Activated CD4-positive, alpha-beta T cell treated with anti-CD3 and anti-CD28 coated beads, Interleukin-2, amount 50 U/mL, for 24 hours (primary cell): ENCODE results near the gene RHOBTB1.
"Not testable (repeated sequence)": the region's sequence is repeated elsewhere in the genome, so short reads cannot be mapped to it uniquely, and the experiment has no call there.

Experiments
- DNase-seq, 2 donors: peaks; one replicate each; pipeline ENCODE4 v3.0.0-alpha.2; 2020; ENCODE audit warnings: low read depth in 1 of 2, low spot score in 1 of 2

Gene RHOBTB1

DNA sequence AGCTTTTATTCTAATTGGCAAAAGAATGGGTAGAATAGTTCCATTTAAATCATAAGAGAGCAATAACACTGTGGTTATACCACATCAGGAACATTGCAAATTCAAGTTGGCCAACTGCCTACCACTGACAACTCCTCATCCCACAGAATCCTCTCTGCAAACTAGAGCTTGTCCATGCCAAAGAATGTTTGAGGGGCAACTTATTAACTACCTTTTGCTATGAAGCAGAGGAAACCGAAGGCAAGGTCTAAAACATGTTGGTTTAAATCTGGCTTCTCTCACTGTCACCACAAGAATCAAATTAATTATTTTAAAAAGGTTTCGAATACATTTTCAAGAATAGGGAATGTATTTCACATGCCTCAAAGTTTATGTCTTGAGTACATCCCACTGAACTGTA lies 36.0 kb downstream of the RHOBTB1 start:
- no peak for DNase-seq

DNA sequence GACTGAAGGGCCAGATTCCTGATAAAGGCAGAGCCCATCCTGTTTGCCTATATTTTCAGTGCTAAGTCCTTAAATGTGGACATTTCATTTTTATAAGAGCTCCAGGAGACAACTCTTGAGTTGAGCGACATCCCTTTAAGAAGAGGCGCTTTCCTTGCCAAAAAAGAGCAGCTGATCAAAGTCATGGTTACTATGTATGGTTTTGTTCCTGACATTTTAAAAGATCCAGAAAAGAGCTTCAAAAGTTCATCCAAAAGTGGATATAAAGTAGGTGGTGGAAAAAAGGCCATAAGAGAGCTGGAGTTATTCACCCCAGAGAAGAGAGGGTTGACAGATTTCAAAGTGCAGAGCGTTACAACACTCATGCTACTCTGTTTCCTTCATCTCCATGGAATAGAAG lies 36.7 kb downstream of the RHOBTB1 start:
- no peak for DNase-seq

DNA sequence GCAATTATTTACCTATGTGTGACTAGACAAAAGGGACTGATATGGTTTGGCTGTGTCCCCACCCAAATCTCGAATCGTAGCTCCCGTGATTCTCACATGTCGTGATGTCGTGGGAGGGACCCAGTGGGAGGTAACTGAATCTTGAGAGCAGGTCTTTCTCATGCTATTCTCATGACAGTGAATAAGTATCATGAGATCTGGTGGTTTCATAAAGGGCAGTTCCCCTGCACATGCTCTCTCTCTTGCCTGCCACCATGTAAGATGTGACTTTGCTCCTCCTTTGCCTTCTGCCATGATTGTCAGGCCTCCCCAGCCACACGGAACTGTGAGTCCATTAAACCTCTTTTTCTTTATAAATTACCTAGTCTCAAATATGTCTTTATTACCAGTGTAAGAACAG lies 37.2 kb downstream of the RHOBTB1 start:
- not testable (repeated sequence) for DNase-seq

DNA sequence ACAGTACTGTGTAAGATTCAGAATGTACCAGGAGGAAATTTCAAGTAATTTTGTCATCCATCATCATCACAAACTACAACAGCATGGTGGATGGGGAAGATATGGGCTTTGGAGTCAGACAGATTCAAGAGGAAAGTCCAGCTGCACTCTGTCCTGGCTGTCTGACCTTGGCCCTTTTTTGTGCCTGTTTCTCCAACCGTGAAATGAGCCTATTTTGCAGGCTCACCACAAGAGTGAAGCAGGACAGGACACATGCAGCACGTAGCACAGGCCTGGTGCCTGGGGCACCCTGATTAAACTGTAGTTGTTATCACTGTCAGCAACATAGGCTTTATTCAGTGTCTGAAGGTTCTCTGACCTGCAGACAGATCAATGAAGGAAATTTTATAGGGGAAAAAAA lies 37.6 kb downstream of the RHOBTB1 start:
- no peak for DNase-seq

DNA sequence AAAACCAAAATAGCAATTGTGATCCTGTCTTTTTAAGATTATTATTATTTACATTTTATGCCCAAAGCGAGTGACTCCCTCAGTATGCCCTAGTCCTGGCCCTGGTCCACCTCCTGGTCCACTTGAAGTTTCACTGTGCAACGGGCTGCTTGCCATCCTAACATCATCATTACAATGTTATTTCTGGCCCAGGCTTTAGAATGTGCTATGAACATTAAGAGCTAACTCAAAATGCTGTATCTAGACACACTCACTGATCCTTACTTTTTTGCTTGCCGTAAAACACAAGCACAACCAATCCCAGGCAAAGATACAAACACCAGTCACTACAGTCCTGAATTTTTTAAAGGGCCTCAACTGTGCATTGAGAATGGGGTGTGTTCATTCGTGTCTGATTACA lies 38.4 kb downstream of the RHOBTB1 start:
- no peak for DNase-seq

DNA sequence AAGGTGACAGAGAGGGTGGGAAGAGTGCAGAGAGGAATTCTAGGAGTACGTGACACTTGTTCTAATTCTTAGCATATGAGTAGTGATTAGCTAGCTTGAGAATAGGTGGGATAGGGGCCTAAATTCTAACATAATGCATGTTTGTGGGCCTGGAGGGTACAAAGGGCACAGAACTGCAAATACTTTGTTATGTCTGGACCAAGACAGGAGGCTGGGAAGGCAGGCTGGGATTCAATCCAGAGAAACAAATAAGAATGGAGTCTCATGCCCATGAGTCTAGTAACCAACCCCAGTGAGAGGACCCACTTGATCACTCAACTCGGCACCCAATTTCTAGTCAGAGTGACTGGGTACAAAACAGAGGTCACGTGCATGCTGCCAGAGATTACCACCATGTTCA lies 40.9 kb downstream of the RHOBTB1 start:
- no peak for DNase-seq

DNA sequence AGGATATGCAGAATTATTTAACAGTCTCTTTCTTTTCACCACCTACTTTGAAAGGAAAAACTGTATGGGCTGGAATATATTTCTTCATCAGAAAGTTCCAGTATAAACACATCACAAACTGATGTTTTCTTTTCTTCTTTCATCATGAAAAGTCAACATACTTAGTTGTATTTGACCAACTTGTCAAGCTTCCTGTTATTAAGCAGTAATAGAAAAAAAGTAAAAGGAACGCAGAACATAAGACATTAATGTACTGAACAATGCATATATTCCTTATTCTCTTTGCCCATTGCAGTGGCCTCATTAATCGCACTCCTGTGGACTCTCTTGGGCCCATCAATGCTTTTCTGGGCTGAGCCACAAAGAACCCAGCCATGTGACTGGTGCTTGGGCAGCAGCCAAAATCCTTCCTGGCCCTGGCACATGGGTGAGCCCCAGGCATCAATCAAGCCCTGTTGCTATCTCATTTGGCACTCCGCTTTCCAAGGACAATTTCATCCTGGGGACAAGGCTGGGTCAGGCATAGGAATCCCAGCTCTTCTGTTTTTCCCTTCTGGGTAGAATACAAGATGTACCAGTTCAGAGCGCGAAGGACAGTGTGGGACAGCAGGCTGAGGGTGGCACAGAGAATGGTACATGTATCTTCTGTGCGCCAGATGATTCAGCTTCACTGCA lies 42.3 kb downstream of the RHOBTB1 start:
- no peak for DNase-seq

DNA sequence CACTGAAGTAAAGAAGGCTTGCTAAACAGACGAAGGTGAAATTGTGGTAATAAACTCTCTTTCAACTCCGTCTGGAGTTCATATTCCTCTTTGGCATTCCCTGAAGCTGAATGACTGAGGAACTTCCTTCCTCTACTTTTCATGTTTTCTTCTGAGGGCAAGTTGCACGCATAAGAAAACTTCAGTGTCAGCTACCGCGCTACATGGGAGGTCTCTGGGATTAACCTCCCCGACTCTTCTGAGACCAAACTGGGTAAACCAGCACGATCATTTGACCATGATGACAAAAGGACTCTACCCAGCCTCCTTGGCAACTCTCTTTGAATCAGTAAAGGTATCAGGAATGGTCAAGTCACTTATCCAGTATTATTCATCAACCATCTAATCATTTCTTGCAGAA lies 44.7 kb downstream of the RHOBTB1 start:
- DNase-seq = no peak

DNA sequence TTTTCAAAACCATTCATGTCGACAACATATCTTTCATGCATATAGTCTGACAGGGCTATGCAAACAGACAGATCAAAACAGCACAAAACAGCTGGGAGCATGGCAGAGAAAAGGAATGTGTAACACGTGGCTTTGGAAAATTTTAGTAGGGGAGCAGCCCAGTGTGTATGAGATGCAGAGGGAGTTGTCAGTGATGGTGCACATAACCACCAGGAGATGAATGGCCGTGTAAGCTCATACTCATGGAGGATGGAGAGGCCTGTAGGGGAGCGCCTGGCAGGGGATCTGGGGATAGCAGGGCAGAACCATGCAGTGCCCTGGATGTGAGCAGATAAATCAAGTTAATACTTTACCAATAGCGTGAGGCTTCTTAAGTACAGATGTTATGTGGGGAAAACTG lies 45.7 kb downstream of the RHOBTB1 start:
- no peak for DNase-seq

DNA sequence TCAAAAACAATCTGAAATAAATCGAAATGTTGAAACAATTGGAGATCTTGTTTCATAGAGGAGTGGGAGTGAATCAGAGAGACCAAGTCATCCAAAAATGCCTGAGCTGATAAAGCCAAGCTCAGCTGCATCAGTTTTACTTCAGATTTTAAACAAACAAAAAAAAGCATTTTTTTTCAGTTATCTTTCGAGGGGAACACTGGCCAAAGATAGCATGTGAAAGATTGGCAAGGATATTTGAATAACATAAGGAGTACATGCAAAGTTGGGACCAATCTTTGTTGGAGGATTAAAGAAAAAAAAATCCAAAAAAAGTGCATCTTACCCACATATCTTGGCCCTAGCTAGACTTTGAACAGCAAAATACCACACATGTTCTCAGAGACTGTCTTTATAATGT lies 47.2 kb downstream of the RHOBTB1 start:
- no peak for DNase-seq

DNA sequence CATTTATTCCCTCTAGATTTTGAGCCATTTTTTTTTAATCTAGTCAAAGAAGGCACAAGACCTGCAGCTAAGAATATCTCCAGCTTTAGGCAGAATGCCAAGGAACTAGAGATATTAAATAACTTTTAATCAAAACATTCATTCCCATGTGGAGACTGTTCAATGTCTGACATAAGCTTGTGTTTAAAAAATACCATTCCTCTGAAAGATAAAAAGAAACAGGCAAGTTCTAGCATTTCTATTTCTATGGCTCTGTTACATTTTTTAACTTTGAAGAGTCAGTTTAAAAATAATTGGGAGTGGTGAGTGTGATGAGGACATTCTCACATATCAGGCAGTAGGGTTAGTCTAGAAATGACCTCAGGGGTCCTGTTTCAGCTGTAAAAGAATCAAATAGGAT lies 48.0 kb downstream of the RHOBTB1 start:
- DNase-seq = no peak

DNA sequence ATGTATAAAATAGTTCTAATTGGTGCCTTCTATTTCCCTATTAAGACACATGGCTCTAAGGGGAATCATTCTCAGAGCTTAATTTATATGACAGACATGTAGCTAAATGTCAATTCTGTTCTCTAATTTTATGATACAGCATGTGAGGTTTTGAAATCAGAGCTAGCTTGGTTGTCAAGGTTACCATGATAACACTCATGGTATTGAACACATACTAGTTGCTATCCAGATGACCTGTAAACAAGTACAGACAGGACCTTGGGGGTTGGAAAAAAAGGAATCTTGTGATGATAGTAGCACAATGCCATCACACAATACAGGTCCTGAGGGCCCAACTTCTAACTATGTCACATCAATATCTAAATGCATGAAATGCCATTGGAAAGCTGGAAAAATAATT lies 49.2 kb downstream of the RHOBTB1 start:
- no peak for DNase-seq

DNA sequence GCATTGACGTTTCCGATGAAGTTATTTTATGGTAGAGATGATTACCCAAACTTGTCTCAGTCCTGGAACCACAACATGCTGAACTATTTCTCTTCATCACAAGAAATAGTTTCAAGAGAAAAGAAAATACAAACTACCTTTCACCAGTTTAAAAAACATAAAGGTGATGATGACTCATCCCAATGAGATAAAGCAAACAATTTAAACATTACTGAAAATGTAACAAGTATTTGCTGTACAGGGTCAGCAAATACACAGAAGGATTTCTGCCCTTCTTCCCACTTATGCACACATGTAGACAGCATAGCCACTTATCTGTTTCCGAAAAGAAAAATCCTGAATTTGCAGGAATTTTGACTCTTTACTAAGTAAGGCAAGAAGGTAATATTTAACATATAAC lies 50.8 kb downstream of the RHOBTB1 start:
- no peak for DNase-seq

DNA sequence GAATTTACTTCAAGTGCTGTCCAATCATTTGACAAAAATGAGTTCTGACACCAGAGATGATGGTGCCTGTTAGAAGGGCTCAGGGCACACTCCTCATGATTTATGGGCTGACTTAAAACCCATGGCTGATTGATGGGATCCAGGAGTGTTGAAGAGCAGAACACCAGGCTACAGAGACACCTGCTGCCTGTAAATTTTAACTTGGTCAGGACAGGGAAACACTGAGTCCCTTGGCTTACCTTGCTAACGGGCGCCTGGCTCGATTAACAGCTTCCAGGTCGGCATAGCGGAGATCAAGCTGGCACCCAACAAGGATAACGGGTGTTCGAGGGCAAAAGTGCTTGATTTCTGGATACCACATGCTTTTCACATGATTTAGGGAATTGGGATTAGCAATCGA lies 51.4 kb downstream of the RHOBTB1 start:
- DNase-seq = no peak

DNA sequence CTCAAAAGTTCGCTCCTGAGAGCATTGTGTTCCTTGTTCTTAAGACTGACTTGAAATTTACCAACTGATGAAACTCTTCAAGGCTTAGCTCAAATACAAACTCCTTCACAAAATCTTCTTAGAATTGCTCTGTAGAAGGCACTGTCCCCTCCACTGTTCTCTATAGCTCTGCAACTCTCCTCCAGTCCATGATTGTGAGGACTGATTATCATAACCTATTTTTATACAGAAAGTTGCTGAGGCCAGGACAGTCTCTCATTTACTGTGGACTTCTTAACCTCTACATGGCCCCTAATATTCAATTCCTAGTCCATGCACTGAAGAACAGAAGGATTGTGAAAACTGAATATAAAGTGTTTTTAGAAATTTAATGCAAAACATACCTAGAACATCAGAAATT lies 53.2 kb downstream of the RHOBTB1 start:
- no peak for DNase-seq

DNA sequence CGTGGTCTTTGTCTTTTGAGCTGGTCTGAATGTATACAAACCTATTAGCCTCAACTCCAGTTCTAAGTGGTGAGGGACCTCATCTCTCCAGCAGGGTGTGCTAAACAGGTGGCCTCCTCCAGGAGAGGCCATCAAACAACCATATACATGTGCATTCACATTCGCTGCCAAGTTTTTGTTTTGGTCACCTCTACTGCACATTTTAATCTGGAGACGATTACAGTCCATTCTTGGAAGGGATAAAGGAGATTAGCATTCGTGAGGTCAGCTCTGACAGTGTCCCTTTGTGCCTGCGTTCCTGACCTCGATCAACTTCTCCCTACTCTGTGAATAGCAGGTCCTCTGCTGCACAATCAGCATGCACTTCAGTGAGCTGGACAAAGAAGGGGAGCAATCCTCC lies 60.8 kb downstream of the RHOBTB1 start:
- no peak for DNase-seq

DNA sequence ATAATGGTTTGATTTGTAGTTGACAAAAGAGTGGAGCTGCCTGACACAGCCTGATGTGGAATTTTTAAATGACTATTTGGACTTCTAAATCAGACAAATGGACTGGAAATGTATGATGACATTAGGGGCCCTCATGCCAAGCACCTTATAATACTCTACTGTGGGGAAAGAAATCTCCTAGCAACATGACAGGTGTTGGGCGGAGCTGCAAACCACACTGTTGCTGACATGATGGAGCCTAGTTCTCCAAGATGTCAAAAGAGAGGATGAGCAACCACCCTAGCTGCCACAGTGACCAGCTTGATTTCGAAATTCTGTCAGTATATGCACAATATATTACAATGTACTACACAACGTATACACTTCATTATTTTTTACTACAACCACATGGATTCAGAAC lies 65.8 kb downstream of the RHOBTB1 start:
- no peak for DNase-seq

DNA sequence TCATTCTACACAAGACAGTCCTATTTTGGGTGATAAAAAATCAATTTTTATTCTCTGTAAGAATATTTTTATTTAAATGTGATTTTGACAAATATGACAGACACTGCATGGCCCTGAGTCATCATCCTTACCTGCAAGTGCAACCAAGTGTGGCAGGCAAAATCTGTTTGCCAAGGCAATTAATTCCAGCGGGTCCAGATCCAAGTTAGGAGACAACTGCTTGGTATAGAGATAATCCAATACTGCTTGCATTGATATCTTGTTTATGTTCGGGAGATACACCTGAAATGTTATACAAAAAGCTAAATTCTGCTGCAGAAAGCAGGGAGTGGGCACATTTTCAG lies 66.2 kb downstream of the RHOBTB1 start:
- no peak for DNase-seq

DNA sequence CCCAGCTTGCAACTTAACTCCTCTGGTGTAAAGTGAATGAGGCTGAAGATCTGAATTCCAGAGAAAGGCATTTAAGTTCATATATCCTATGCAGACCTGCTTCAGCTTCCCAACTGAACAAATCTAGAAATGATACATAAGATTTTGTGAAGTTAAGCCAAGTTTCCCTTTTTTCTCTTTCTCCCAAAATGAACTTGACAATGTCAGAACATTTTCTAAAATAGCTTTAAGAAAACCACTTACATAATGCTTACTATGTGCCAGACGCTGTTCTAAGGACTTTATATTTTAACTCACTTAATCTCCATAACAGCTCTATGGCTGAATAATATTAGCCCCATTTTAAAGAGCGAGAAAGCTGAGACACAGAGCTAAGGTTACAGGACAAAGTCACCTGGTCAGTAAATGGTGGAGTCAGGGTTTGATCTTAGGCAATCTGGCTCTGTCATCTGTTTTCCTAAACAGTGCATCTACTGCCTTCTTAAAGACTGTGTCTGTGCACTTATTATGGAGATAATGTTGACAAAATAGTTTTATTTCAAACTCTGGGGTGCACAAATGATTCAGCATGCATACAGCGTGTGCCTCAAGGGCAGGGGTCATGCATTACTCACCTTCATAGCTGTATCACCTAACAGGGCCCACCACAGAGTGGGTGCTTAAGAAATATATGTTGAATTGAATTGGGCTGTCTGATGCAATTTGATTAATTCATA lies 66.8 kb downstream of the RHOBTB1 start:
- DNase-seq = no peak

DNA sequence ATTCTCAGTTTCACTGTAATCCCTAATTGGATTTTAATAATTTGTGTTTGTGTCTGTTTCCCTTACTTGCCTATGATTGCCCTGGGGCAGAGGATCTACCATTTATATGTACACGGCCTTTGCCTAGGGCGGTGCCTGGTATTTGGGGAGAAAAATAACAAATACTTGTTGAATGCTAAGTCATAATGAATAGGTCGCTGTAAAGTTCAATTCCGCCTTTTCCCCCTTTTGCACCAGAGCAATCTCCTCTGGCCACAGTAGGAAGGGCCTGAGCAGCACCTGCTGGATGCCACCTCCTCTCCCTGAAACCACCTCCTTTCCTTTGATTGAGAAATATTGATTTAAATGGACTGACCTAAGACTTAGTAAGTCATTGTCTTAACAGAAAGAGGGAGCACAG lies 70.2 kb downstream of the RHOBTB1 start:
- no peak for DNase-seq

DNA sequence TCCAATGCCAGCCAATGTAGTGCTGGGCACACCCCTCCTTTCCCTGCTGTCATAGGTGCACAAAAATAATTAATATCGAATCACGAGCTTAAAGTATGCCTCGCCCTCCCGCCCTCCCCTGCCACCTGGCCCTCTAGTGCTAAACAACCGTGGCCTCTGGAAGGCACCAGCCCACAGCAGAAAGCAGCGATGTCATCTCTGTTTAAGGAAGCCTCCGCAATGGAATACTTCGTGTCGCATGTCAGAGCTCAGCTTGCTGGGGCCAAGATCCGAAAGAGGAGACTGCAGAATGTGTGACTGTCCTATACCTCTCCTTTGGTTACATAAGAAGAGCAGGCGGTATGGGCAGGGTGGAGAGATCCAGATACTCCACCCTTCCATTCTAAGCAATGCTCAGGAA lies 71.5 kb downstream of the RHOBTB1 start:
- no peak for DNase-seq

DNA sequence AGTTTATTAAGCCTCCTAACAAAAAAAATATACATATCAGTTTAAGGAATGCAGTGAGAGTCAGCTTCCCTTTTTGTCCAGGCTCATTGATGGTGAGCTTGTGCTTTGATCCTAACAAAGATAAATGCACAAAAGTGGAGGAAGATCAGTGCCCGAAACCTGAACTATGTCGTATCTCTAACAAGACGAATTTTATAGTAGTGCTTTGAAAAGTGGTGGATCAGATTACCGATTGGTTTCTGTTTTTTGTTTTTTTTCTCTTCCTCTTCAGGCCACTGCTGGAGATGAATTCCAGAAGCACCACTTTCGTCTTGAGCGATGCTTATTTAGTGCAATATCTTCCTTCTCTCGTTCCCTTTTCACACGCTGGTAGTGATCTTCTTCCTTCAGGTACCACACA lies 72.8 kb downstream of the RHOBTB1 start:
- DNase-seq = no peak

DNA sequence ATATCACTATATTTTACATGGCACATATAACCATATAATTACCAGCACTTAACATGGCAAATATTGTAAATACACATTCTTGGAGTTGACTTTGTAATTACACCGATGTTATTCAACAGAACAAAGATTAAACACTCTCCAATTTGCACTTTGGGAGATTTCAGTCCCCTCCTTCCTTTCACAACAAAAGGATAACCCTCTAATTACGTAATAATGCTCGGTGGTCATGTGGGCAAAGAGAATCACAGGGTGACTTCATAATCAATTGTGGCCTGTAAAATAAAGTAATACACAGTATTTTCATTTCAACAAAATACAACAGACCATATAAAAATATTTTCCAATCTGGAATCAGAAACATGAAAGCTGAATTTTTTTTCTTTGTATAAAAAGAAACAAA lies 73.2 kb downstream of the RHOBTB1 start:
- no peak for DNase-seq

DNA sequence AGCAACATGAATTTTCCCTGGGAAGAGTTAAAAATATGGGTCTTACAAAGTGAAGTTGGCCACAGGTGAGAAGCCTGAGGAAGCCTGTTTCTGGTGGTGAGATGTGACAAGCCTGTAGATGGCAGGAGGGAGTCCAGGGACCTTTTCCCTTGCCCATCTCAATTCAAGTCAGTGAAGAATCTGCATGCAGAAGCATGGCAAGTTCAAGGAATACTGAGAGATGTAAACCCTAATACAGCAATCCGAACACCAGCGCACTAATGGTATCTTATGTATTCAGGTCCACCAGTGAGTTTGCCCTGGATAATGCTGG lies 73.6 kb downstream of the RHOBTB1 start:
- DNase-seq = no peak
